ENCODE data around the gene MEF2B. TPM values are rescaled to one million over a fixed set of nuclear protein-coding genes. Genes with fewer than 3 reads are reported as not detected.
A peak's percentile ranks its signal among the peaks of the same experiment; 100 is the strongest.

The MEF2B gene
- 1 to 10 TPM; 1.9 to 2.1 TPM for total RNA-seq

- ATAC-seq (peak; percentile 93), DNase-seq (peak; percentile 90)
- H3K9me3 Mint-ChIP-seq (ENCODE audit: low read depth) = no peaks in the 10 kb centered on the region
- H3K4me3 Mint-ChIP-seq = no peak within 1 kb of the TSS
- H3K27me3 Mint-ChIP-seq = no peaks in the 10 kb centered on the region
- H3K36me3 Mint-ChIP-seq (ENCODE audit: low read depth) = no peaks in the 10 kb centered on the region
- H3K4me1 Mint-ChIP-seq = peaks cover 13% of the 10 kb centered on the region
- no peak within 1 kb of the TSS for H3K27ac Mint-ChIP-seq
- intact Hi-C loops (cut with DNase I, micrococcal nuclease) = no loop called here
- CTCF ChIA-PET = interaction anchor here (0.7 to 1.4 kb wide), 4 partner anchors 14 to 55 kb away, joined by 3 to 4 read pairs (median 3); no protein-coding TSS in a partner anchor
- POLR2A ChIA-PET = no interaction called here
Measured at GRCh38 chr19:19170053-19170872, at the start of gene MEF2B. Gene MEF2B (minus strand): TSS chr19:19170263. CDS start chr19:19150735, 19,528 bp downstream.

- intact Hi-C loops (cut with DNase I, micrococcal nuclease) = no loop called here
Measured at GRCh38 chr19:19218911-19219310, 48.8 kb upstream of the MEF2B start.

DNA sequence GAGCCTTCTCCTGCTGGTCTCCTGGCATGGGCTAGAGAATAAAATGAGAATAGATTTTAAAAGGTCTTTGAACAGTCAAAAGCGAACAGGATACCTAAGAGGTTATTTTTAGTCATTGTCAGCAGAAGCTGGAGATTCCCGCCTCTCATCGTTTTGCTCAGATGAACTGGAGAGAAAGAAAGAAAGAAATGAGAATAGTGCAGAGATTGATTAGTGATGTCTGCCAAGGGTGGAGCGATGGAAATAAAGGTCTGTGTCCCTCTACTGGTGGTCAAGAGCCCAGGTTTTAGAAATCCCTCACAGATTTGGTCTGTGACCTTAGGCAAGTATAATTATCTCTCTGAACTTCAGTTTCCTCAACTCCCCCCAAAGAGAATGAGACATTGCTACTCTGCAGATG lies 47.0 kb upstream of the MEF2B start:
- DNase-seq = no peak
- ATAC-seq = peak; percentile 23
- CTCF ChIA-PET = interaction anchor here (0.7 to 1.1 kb wide), 3 partner anchors 12 to 24 kb away, joined by 3 to 4 read pairs (median 4); partner anchors contain the start of gene NR2C2AP
- Mint-ChIP-seq H3K27ac (no peak overlapping the region), H3K9me3 (ENCODE audit: low read depth) (no peaks in the 10 kb centered on the region), H3K4me1 (peaks cover 2% of the 10 kb centered on the region), H3K4me3 (no peak overlapping the region), H3K27me3 (peaks cover 33% of the 10 kb centered on the region), H3K36me3 (ENCODE audit: low read depth) (no peaks in the 10 kb centered on the region)
- intact Hi-C loops (cut with DNase I, micrococcal nuclease) = no loop called here
- POLR2A ChIA-PET = no interaction called here

More at GRCh38 chr19:19218911-19219310, 48.8 kb upstream of the MEF2B start:
- ATAC-seq (no peak), DNase-seq (no peak)
- Mint-ChIP-seq H3K27me3 (peaks cover 17% of the 10 kb centered on the region), H3K4me3 (no peak overlapping the region), H3K36me3 (ENCODE audit: low read depth) (no peaks in the 10 kb centered on the region), H3K4me1 (peaks cover 2% of the 10 kb centered on the region), H3K27ac (no peak overlapping the region), H3K9me3 (ENCODE audit: low read depth) (no peaks in the 10 kb centered on the region)
- CTCF ChIA-PET = interaction anchor here (0.6 to 0.7 kb wide), 2 partner anchors 59 to 352 kb away, joined by 3 to 5 read pairs; no protein-coding TSS in a partner anchor
- POLR2A ChIA-PET = no interaction called here

- H3K36me3 Mint-ChIP-seq (ENCODE audit: low read depth) = no peaks in the 10 kb centered on the region
- intact Hi-C loops (cut with DNase I, micrococcal nuclease) = no loop called here
- DNase-seq = no peak
- peaks cover 42% of the 10 kb centered on the region for H3K27me3 Mint-ChIP-seq
- H3K9me3 Mint-ChIP-seq (ENCODE audit: low read depth) = no peaks in the 10 kb centered on the region
- H3K4me3 Mint-ChIP-seq = no peak overlapping the region
- peak; percentile 30 for ATAC-seq
- CTCF ChIA-PET = no interaction called here
- no peak overlapping the region for H3K27ac Mint-ChIP-seq
- H3K4me1 Mint-ChIP-seq = peaks cover 2% of the 10 kb centered on the region
- POLR2A ChIA-PET = no interaction called here
Measured at GRCh38 chr19:19215792-19216191, 45.7 kb upstream of the MEF2B start.

DNA sequence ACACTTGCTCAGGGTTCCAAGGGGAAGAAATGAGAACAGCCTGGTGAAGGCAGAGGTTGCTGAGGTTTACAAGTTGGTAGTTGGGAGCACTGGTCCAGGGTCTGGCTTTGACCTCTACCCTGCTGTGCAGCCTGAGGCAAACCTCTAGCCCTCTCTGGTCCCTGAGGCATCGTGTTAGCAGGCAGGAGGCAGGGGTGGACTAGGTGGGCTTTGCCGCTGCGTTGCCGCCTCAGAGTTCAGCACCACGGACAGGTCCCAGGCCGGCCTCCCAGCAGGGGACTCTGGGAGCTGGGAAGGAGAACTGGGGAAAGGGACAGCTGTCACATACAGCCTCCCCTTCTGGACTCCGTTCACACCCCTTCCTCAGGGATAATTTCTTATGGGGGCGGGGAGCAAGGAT lies 44.8 kb upstream of the MEF2B start:
- ChIA-PET POLR2A (interaction anchor here (0.6 kb wide), 1 partner anchor 239 kb away, joined by 9 read pairs; no protein-coding TSS in a partner anchor), CTCF (interaction anchor here (0.5 kb wide), 1 partner anchor 32 kb away, joined by 3 read pairs; no protein-coding TSS in a partner anchor)
- H3K36me3 Mint-ChIP-seq (ENCODE audit: low read depth) = no peaks in the 10 kb centered on the region
- no peak overlapping the region for H3K27ac Mint-ChIP-seq
- intact Hi-C loops (cut with DNase I, micrococcal nuclease) = no loop called here
- DNase-seq = peak; percentile 65
- peaks cover 2% of the 10 kb centered on the region for H3K4me1 Mint-ChIP-seq
- peaks cover 44% of the 10 kb centered on the region for H3K27me3 Mint-ChIP-seq
- no peaks in the 10 kb centered on the region for H3K9me3 Mint-ChIP-seq (ENCODE audit: low read depth)
- peak; percentile 42 for ATAC-seq
- no peak overlapping the region for H3K4me3 Mint-ChIP-seq

- H3K27me3 Mint-ChIP-seq = peaks cover 44% of the 10 kb centered on the region
- H3K27ac Mint-ChIP-seq = no peak overlapping the region
- POLR2A ChIA-PET = no interaction called here
- intact Hi-C loops (cut with DNase I, micrococcal nuclease) = no loop called here
- DNase-seq (no peak), ATAC-seq (no peak)
- peaks cover 2% of the 10 kb centered on the region for H3K4me1 Mint-ChIP-seq
- H3K36me3 Mint-ChIP-seq (ENCODE audit: low read depth) = no peaks in the 10 kb centered on the region
- no peaks in the 10 kb centered on the region for H3K9me3 Mint-ChIP-seq (ENCODE audit: low read depth)
- CTCF ChIA-PET = no interaction called here
- H3K4me3 Mint-ChIP-seq = no peak overlapping the region
Measured at GRCh38 chr19:19214159-19214490, 44.1 kb upstream of the MEF2B start.

DNA sequence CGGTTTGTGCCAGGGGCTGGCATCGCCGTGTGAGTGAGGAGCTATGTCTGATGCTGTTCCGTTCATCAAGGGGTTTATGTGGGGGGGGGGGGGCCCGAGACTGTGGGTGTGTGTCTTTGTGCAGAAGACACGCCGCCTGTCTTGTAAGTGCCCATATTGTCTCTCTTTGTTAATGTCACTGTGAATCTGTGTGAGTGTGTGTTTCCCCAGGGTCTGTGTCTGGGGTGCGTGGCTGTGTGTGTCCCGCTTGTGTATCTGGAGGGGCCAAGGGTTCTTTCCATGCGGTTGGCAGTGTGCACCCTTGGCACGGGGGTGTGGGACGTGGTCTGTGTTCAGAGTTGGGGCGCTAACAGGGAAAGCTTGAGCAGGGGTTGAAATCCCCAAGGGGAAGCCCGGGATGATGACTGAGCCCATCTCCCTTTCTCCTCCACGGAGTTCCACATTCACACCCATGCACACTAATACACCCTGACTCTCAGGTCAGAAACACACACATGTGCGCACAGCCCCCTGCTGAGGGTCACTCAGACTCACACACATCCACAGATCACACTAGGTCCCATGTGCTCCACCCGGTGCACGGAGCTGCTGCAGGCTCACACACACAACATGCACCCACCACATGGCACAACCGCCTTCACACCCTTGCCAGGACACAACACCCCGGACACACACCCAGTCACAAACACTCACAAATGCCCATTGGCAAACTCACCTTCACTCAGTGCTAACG lies 43.5 kb upstream of the MEF2B start:
- POLR2A ChIA-PET = no interaction called here
- ATAC-seq = no peak
- H3K4me3 Mint-ChIP-seq = no peak overlapping the region

DNA sequence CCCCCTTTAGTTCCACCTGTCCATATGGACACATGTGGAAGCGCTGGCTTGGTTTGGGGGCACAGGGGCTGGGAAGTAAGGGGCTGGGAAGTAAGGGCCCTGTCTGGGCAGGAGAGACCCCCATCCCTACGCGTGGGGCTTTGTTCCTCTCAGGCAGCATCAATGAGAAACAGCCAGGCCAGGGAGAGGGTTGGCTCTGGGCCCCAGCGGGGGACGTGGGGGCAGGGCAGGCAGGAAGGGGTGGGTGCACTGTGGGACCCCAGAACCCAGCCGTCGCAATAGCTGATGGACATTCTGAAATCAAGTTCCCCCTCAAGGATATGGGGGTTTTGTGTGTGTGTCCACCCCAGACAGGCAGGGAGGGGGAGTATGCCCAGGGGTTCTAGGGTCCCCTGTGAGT lies 42.9 kb upstream of the MEF2B start:
- H3K27me3 Mint-ChIP-seq = peaks cover 44% of the 10 kb centered on the region
- POLR2A ChIA-PET = no interaction called here
- H3K4me1 Mint-ChIP-seq = peaks cover 2% of the 10 kb centered on the region
- no peak overlapping the region for H3K4me3 Mint-ChIP-seq
- H3K9me3 Mint-ChIP-seq (ENCODE audit: low read depth) = no peaks in the 10 kb centered on the region
- DNase-seq (no peak), ATAC-seq (no peak)
- intact Hi-C loops (cut with DNase I, micrococcal nuclease) = no loop called here
- no peaks in the 10 kb centered on the region for H3K36me3 Mint-ChIP-seq (ENCODE audit: low read depth)
- CTCF ChIA-PET = no interaction called here
- H3K27ac Mint-ChIP-seq = no peak overlapping the region

More for the DNA sequence above, 43.5 kb upstream of the MEF2B start:
- H3K9me3 Mint-ChIP-seq (ENCODE audit: low read depth) = no peaks in the 10 kb centered on the region
- H3K4me1 Mint-ChIP-seq = peaks cover 2% of the 10 kb centered on the region
- no peak overlapping the region for H3K27ac Mint-ChIP-seq
- CTCF ChIA-PET = no interaction called here
- DNase-seq = no peak
- H3K27me3 Mint-ChIP-seq = peaks cover 44% of the 10 kb centered on the region
- intact Hi-C loops (cut with DNase I, micrococcal nuclease) = no loop called here
- H3K36me3 Mint-ChIP-seq (ENCODE audit: low read depth) = no peaks in the 10 kb centered on the region

DNA sequence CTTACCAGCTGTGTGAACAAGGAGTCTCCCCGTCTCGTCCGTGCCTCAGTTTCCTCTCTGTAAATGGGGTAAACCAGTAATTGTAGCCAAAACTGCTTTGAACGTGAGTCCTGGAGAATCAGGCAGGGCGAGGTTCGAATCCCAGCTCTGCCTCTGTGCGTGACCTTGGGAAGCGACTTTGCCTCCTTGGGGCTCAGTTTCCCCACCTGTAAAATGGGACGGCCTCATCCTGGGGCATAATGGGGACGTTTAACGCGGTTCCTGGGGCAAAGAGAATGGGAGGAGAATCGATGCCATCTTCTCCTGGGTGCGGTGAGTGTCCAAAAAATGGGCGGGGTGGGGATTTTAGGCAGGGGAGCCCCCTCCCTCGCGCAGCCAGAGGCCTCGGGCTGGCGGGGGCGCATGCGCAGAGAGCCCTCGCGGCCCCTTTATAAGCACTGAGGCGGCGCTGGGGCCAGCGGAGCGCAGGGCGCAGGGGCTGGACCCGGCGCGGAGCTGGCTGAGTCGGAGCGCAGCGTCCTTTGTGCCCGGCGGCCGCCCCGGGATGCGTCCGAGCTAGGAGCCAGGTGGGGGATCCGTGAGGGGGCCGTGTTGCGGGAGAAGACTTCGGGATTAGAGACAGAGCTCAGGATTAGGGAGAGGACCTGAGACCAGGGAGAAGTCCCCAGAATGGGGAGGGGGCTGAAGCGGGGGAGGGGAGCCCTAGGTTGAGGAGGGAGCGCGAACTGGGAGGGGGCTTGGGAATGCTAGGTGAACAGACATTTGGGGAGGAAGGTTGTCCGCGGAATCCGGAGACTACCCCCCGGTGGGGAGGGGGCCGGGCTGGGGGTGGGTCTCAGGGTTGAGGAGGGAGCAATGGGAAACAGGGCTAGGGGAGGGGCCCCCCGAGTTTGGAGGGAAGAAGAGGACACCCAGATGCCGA lies 41.7 kb upstream of the MEF2B start, which contains the start of gene NCAN:
Gene NCAN (plus strand): TSS at position 460 of the 922 bp plus-strand sequence. CDS start 4,996 bp downstream, outside the sequence.
- no peak for ATAC-seq
- ChIA-PET CTCF (no interaction called here), POLR2A (interaction anchor here (0.6 to 0.7 kb wide), 2 partner anchors 11 to 57 kb away, joined by 3 read pairs; no protein-coding TSS in a partner anchor)
- peaks cover 14% of the 10 kb centered on the region for H3K4me1 Mint-ChIP-seq
- DNase-seq = no peak
- no peak within 1 kb of the TSS for H3K27ac Mint-ChIP-seq
- H3K4me3 Mint-ChIP-seq = no peak within 1 kb of the TSS
- no peaks in the 10 kb centered on the region for H3K36me3 Mint-ChIP-seq (ENCODE audit: low read depth)
- intact Hi-C loops (cut with DNase I, micrococcal nuclease) = no loop called here
- H3K9me3 Mint-ChIP-seq (ENCODE audit: low read depth) = peaks cover 4% of the 10 kb centered on the region
- H3K27me3 Mint-ChIP-seq = peaks cover 40% of the 10 kb centered on the region

GRCh38 chr19:19209372-19209771 lies 39.3 kb upstream of the MEF2B start:
- ChIA-PET CTCF (interaction anchor here (0.6 kb wide), 1 partner anchor 665 kb away, joined by 3 read pairs; no protein-coding TSS in a partner anchor), POLR2A (no interaction called here)
- intact Hi-C loops (cut with DNase I, micrococcal nuclease) = no loop called here
- Mint-ChIP-seq H3K4me1 (peaks cover 16% of the 10 kb centered on the region), H3K9me3 (ENCODE audit: low read depth) (peaks cover 4% of the 10 kb centered on the region), H3K27me3 (peaks cover 32% of the 10 kb centered on the region), H3K4me3 (no peak overlapping the region), H3K36me3 (ENCODE audit: low read depth) (no peaks in the 10 kb centered on the region), H3K27ac (no peak overlapping the region)
- DNase-seq (no peak), ATAC-seq (no peak)

All from activated CD4-positive, alpha-beta T cell treated with anti-CD3 and anti-CD28 coated beads for 36 hours (primary cell).